ENCODE measurements around the gene CREM. TPM values are rescaled to one million over a fixed set of nuclear protein-coding genes. Genes with fewer than 3 reads are reported as not detected.

CREM gene
- total RNA-seq, 2 donors from 2014 or later: 10.9 to 24.8 TPM

- intact Hi-C loops (cut with DNase I): loop anchor here (10.0 kb wide), 1 partner anchor 331 kb away; no protein-coding TSS in a partner anchor
- DNase-seq: no peak
- TF ChIP-seq, protein P1, sequence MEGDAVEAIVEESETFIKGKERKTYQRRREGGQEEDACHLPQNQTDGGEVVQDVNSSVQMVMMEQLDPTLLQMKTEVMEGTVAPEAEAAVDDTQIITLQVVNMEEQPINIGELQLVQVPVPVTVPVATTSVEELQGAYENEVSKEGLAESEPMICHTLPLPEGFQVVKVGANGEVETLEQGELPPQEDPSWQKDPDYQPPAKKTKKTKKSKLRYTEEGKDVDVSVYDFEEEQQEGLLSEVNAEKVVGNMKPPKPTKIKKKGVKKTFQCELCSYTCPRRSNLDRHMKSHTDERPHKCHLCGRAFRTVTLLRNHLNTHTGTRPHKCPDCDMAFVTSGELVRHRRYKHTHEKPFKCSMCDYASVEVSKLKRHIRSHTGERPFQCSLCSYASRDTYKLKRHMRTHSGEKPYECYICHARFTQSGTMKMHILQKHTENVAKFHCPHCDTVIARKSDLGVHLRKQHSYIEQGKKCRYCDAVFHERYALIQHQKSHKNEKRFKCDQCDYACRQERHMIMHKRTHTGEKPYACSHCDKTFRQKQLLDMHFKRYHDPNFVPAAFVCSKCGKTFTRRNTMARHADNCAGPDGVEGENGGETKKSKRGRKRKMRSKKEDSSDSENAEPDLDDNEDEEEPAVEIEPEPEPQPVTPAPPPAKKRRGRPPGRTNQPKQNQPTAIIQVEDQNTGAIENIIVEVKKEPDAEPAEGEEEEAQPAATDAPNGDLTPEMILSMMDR (IDR thresholded peaks at IDR 0.05): no peak
These were observed 107.4 kb downstream of the CREM start for GRCh38 chr10:35234073-35234472.

DNA sequence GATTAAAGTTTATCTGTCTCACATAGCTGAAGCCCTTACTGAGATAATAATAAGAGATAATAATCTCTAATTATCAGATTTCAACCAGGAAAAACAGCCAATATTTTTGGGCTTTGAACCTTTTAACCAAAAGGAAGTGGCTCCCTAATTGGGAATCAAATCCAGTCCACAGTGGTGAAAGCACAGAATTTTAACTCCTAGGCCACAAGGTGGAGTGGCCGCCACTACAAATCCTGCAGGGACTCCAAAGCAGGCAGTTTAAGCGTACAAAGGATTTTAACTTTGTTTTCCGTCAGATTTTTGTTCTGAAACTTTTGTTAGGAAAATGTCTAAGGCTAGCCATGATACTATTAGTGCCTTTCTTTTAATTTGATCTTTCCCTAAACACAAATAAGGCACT lies 110.1 kb downstream of the CREM start:
- H3K9ac ChIP-seq (ENCODE audit: low read depth in 2 of 2, low read length in 2 of 2): no peak overlapping the region
- intact Hi-C loops (cut with DNase I): loop anchor here (10.0 kb wide), 1 partner anchor 328 kb away; no protein-coding TSS in a partner anchor
- H3K9me3 ChIP-seq: no peaks in the 10 kb centered on the region
- DNase-seq: no peak
- no peaks in the 10 kb centered on the region for H3K4me1 ChIP-seq
- H3K27ac ChIP-seq: no peak overlapping the region
- H3K36me3 ChIP-seq: no peaks in the 10 kb centered on the region
- H3K4me3 ChIP-seq: no peak overlapping the region
- TF ChIP-seq, protein P1 (IDR thresholded peaks at IDR 0.05): no peak
- no peaks in the 10 kb centered on the region for H3K27me3 ChIP-seq

More at GRCh38 chr10:35234073-35234472, 107.4 kb downstream of the CREM start:
- Histone ChIP-seq H3K9me3 (no peaks in the 10 kb centered on the region), H3K4me1 (no peaks in the 10 kb centered on the region), H3K9ac (ENCODE audit: low read depth in 2 of 2, low read length in 2 of 2) (no peak overlapping the region), H3K27me3 (no peaks in the 10 kb centered on the region), H3K36me3 (no peaks in the 10 kb centered on the region), H3K4me3 (no peak overlapping the region), H3K27ac (no peak overlapping the region)

DNA sequence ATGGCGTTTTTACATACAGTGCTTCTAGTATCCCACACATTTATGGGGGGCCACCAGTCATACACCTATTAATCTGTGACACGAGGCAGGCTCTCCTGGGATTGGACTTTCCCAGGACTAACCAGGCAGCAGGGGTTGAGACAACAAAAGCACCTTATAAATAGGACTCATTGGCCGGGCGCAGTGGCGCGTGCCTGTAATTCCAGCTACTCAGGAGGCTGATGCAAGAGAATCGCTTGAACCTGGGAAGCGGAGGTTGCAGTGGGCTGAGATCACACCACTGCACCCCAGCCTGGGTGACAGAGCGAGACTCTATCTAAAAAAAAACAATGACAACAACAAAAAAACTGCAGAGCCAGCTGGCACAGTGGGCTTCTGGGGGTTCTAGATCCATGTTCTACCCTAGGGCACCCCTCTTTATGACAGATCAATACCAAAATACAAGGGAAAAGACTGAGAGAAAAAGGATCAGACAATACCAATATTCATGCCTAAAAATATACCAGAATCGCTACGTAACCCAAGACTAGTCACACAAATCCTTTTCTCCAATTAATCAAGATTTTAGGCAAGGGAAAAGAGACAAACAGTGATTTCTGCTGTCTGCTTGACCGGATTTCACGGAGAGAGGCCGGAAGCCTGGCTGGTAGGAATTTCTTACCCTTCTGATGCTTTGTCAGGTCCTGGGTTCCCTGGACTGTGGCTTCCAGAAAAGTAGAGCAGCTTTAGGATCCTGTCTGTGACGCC lies 111.3 kb downstream of the CREM start:
- Histone ChIP-seq H3K9me3 (no peaks in the 10 kb centered on the region), H3K9ac (ENCODE audit: low read depth in 2 of 2, low read length in 2 of 2) (no peak overlapping the region), H3K4me3 (no peak overlapping the region), H3K27ac (no peak overlapping the region), H3K27me3 (no peaks in the 10 kb centered on the region), H3K36me3 (no peaks in the 10 kb centered on the region), H3K4me1 (no peaks in the 10 kb centered on the region)
- intact Hi-C loops (cut with DNase I): loop anchor here (10.0 kb wide), 1 partner anchor 327 kb away; no protein-coding TSS in a partner anchor
- TF ChIP-seq, protein P1 (IDR thresholded peaks at IDR 0.05): no peak
- DNase-seq: no peak

- no peaks in the 10 kb centered on the region for H3K36me3 ChIP-seq
- H3K4me1 ChIP-seq: no peaks in the 10 kb centered on the region
- intact Hi-C loops (cut with DNase I): no loop called here
- no peak overlapping the region for H3K4me3 ChIP-seq
- TF ChIP-seq, protein P1 (IDR thresholded peaks at IDR 0.05): no peak
- H3K27ac ChIP-seq: no peak overlapping the region
- no peaks in the 10 kb centered on the region for H3K27me3 ChIP-seq
- no peak for DNase-seq
- no peak overlapping the region for H3K9ac ChIP-seq (ENCODE audit: low read depth in 2 of 2, low read length in 2 of 2)
- no peaks in the 10 kb centered on the region for H3K9me3 ChIP-seq
These were observed 117.9 kb downstream of the CREM start for GRCh38 chr10:35244549-35244948.

DNA sequence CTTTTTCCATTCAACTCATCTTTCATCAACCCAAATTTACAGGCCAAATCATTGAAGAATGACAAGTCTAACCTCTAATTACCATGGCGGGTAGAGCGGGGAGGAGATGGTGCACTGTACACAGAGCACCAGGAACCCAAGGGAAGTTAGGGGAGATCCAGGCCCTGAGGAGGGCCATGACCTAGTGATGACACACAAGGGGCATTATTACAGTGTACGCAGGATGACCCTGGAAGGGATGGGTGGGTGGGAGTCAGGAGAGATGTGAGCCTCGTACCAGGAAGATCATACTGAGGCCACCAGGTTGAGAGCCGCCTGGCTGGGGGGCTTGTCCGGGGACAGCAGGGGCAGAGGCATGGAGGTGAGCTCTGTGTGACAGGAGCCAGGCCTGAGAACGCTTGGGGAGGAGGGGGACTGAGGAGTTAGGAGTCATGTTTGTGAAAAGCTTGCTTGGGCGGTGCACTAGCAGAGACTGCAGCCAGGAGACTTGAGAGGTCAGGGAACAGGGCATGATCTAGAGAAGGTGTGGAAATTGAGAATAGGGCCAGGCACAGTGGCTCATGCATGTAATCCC lies 120.2 kb downstream of the CREM start:
- Histone ChIP-seq H3K9ac (ENCODE audit: low read depth in 2 of 2, low read length in 2 of 2) (no peak overlapping the region), H3K4me1 (no peaks in the 10 kb centered on the region), H3K36me3 (no peaks in the 10 kb centered on the region), H3K4me3 (no peak overlapping the region), H3K9me3 (no peaks in the 10 kb centered on the region), H3K27ac (no peak overlapping the region), H3K27me3 (no peaks in the 10 kb centered on the region)
- intact Hi-C loops (cut with DNase I): no loop called here
- DNase-seq: no peak
- TF ChIP-seq, protein P1 (IDR thresholded peaks at IDR 0.05): no peak

Measured in colonic mucosa (tissue), 4 donors.